Erythroblast (primary cell): ENCODE results near the gene BTNL9.

Experiments used
- DNase-seq, 2 experiments: peaks; one replicate each; lab custom pipeline; 2025; lab: John Stamatoyannopoulos, UW
- GATA1 ChIP-seq: IDR thresholded peaks from 2 replicates; pipeline ENCODE4 v1.6.1; 2011; ENCODE audit warnings: low read depth, mild to moderate bottlenecking, control low read depth, low read length, moderate library complexity
- POLR2A ChIP-seq: IDR thresholded peaks from 2 replicates; pipeline ENCODE4 v1.6.1; 2011; ENCODE audit warnings: mild to moderate bottlenecking, low read length

The BTNL9 gene

DNA sequence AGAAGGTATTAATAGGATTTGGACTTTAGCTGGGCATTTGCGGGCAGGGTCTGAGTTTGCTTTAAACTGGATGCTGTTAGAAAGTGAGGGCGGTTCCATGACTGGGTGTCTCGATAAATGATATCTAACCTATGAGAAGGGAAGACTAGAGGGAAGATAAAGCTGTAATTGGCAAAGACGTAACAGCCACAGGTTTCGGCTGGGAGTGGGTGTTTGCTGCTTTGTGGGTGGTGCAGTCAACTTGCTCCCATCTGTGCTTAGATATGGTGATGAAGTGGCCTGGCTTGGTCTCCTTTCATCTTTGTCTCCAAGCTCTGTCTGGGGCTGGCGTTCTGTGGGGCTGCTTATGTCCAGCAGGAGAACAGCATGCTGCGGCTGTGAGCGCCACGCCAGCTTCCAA is 67.6 kb downstream of the BTNL9 start:
- peak; percentile 74 to 88 for DNase-seq
- TF ChIP-seq GATA1 (no peak), POLR2A (peak; percentile 52)

DNA sequence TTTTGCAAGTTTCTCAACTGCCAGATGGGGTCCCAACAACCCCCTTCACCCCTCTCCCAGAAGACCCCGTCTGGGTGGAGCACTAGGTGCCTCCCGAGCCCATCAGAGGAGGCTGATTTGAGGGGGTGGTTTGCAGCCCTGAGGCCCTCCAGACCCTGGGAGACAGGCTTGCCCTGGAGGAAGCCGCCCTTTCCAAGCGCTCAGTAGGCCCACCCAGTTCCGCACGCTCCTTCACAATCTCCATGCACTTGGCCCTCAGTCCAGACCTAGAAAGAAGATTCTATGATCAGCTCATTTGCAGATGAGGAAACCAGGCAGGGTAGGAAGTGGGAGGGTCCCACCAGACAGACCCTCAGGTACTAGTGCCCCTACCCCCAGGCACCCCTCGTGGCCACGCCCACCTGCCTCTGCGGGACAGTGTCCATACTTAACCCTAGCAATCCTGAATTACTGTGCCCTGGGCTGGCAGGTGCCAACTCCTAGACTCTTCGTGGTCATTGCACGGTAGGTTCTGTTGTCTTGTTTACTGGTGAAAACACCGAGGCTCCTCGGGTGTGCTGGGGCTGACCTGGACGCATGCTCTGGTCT is 68.6 kb downstream of the BTNL9 start:
- no peak for DNase-seq
- no peak for TF ChIP-seq POLR2A
- TF ChIP-seq GATA1, result no peak

DNA sequence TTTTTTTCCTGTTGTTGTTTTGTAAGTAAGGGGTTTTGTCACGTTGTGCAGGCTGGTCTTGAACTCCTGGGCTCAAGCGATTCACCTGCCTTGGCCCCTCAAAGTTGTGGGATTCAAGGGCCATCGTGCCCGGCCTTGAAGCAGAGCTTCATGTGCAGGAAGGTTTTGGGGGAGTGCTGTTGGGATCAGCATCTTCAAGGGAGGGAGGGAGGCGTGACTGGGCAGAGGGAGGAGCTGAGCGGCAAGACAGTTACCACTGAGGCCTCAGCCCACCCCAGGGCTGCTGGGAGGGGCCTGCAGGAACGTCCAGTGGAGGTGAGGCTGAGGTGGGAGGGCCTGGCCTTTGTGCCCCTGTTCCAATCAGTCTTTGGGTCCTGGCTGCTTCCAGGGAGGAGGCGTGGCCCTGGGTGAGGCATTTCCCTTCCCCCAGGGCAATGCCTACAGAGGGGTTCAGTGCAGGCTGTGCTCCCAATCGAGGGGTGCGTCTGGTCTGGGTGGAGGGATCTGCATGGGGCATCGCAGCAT is 69.5 kb downstream of the BTNL9 start:
- TF ChIP-seq GATA1 (no peak), POLR2A (no peak)
- no peak for DNase-seq

DNA sequence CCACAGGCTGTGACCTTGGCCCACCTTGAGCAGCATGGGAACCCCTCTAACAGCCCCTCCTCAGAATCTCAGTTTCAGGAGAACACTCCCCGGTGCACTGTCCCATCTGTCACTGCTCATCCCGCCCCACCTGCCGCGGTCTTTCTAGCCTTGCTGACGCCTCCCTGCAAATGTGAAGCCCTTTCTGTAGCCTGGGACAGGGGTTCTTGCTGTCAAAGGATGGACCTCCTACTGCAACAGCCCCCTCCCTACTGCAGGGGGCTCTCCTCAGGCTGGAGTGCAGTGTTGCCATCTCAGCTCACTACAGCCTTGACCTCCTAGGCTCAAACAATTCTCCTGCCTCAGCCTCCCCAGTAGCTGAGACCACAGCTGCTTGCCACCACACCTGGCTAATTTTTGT is 70.9 kb downstream of the BTNL9 start:
- no peak for TF ChIP-seq GATA1
- no peak for TF ChIP-seq POLR2A
- DNase-seq, result no peak
